ENCODE data around the gene STARD7.

GRCh38 chr2:96150007-96150640, 58.5 kb downstream of the STARD7 start:
- TF ChIP-seq HDGF (IDR thresholded peaks at IDR 0.05; ENCODE audit: borderline replicate concordance) = no peak
- TF ChIP-seq FOXK2 (IDR thresholded peaks at IDR 0.05) = no peak
- no peak for TF ChIP-seq ARNT (IDR thresholded peaks at IDR 0.05)
- TF ChIP-seq ELF4 (IDR thresholded peaks at IDR 0.05) = no peak
- TF ChIP-seq SUZ12 (IDR thresholded peaks at IDR 0.05) = no peak
- TF ChIP-seq ZNF384 (IDR thresholded peaks at IDR 0.05) = no peak
